Measurements from ENCODE around the gene STAG3. TPM values are rescaled to one million over a fixed set of nuclear protein-coding genes. Genes with fewer than 3 reads are reported as not detected.

Gene STAG3
- total RNA-seq, 4 donors from 2014 or later, result 0.65 to 3.6 (median 1.9) TPM

GRCh38 chr7:100152937-100153666 lies 24.6 kb upstream of the STAG3 start:
- no peak for TF ChIP-seq CTCF (IDR thresholded peaks at IDR 0.05; ENCODE audit: low read depth)

- no peak for TF ChIP-seq CTCF (IDR thresholded peaks at IDR 0.05; ENCODE audit: low read depth)
Observed at GRCh38 chr7:100153708-100154535, 23.8 kb upstream of the STAG3 start.

- TF ChIP-seq CTCF (IDR thresholded peaks at IDR 0.05; ENCODE audit: low read depth), result no peak
Observed at GRCh38 chr7:100154651-100155491, 22.8 kb upstream of the STAG3 start.

GRCh38 chr7:100155553-100156317 lies 22.0 kb upstream of the STAG3 start:
- TF ChIP-seq CTCF (IDR thresholded peaks at IDR 0.05; ENCODE audit: low read depth), result no peak

- no peak for TF ChIP-seq CTCF (IDR thresholded peaks at IDR 0.05; ENCODE audit: low read depth)
Observed at GRCh38 chr7:100156331-100157068, 21.2 kb upstream of the STAG3 start.

GRCh38 chr7:100157069-100157333 lies 20.7 kb upstream of the STAG3 start:
- TF ChIP-seq CTCF (IDR thresholded peaks at IDR 0.05; ENCODE audit: low read depth), result no peak
